Loucy (cell line): ENCODE data around the gene MRPL16.

Source experiments
- CTCF ChIP-seq: fragments of 200-600 bp; sonication (generic); conservative IDR thresholded peaks from 2 replicates; pipeline ENCODE4 v1.5.1; 2014; ENCODE audit warnings: mild to moderate bottlenecking, antibody characterized with exemption, low read length
- EZH2phosphoT487 ChIP-seq: fragments of 200-600 bp; IDR thresholded peaks from 2 replicates; pipeline ENCODE4 v1.6.1; 2018; ENCODE audit warnings: antibody characterized with exemption, mild to moderate bottlenecking, moderate library complexity, borderline replicate concordance

- TF ChIP-seq CTCF (no peak), EZH2phosphoT487 (no peak)
Observed at GRCh38 chr11:59833602-59834001, 23.0 kb upstream of the MRPL16 start.
